Cortex of kidney (tissue), 1 donor: Measurements from ENCODE around the gene KLHL8.

Experiments used
- DNase-seq: peaks from one replicate; lab custom pipeline; 2025; lab: John Stamatoyannopoulos, UW

KLHL8 gene

DNA sequence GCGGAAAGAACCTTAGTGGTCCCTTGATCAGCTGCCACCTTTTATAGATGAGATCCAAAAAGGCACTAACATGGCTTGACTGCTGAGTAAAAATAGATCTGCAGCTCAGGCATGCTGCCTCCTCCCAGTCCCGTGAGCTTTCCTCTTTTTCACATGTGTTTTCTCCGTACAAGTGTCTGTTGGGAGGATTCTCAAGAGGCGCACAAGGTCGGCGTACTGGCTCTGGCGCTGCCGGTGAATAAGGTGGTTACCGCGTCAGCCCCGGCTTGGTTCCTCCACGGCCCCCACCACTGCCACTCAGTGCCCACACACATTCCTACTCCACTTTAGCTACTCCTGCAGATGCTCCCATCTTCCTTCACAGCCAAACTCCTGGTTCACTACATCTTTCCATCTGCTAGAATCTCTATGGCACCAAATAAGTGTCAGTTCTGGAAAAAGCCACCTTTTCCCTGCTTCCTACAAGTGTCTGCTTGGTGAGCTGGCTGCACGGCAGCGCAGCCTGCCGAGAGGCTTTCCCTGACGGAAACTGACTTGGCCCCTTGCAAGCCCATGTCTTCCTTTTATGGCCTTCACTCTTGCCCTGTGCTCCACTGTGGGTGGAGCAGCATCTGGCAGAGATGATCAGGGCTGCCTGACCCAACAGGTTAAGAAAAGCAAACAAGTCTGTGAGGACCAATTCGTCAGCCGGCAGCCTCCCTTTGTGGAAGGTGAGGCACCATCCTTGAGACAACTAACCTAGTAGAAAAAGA lies 99.8 kb downstream of the KLHL8 start:
- no peak for DNase-seq

DNA sequence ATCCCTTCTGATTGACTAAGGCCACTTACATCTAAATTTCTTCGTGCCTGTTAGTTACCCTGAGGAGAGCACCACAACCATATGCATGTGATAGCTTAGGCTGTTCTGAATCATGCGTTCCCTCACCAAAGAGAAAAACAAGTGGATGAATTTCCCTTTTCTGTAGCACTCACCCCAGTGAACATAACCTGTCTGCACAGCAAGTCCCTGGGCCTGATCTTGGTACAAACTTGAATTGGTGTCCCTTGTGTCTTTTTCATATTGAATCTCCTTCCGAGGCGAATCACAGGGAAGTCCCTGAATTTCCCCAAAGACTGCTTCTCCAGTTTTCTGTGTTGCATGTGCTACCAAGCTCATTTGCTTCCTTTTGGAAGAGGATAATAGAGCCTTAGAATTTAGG lies 100.4 kb downstream of the KLHL8 start:
- DNase-seq: no peak

DNA sequence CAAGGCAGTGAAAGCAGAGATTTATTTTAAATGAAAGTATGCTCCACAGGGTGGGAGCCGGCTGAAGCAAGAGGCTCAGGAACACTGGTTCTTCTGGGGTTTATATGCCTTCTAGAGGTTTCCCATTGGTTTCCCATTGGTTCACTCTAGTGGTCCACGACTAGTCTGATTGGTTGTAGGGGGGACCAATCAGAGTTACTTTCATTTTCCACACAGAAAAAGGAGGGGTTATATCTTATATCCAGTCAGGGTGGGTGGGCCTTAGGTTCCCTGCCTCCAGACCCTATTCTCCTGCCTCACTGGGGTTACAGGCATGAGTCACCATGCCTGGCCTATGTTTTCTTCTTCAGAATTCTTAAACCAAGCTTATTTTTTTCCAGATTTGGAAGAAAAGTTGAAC lies 101.6 kb downstream of the KLHL8 start:
- no peak for DNase-seq

DNA sequence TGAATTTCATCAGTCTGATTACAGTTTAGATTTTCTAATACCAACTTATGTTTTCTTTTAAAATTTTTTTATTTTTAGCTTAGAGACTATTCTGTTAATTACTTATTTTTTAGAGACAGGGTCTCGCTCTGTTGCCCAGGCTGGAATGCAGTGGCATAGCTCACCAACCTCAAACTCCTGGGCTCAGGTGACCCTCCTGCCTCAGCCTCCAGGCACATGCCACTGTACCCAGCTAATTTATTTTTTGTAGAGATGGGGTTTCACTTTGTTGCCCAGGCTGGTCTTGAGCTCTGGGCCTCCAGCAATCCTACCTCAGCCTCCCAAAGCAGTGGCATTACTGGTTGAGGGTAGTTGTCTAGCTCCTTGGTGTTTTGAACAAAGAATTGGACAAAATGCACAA lies 102.0 kb downstream of the KLHL8 start:
- no peak for DNase-seq

DNA sequence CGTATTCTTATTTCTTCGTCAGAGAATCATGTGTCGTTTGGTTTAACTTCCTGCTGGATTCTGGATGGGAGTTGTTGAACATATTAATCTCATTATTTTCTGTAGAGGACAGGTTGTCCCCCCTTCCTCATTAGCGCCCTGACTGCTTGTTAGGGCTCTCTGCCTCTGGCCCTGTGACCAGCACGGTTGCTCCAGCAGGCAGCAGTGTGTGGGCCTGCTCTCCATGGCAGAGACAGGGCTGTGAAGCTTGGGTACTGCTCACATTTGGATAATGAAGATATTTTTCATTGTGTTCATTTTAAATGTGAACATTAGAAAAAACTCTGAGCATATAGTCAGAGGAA lies 102.7 kb downstream of the KLHL8 start:
- DNase-seq: no peak

DNA sequence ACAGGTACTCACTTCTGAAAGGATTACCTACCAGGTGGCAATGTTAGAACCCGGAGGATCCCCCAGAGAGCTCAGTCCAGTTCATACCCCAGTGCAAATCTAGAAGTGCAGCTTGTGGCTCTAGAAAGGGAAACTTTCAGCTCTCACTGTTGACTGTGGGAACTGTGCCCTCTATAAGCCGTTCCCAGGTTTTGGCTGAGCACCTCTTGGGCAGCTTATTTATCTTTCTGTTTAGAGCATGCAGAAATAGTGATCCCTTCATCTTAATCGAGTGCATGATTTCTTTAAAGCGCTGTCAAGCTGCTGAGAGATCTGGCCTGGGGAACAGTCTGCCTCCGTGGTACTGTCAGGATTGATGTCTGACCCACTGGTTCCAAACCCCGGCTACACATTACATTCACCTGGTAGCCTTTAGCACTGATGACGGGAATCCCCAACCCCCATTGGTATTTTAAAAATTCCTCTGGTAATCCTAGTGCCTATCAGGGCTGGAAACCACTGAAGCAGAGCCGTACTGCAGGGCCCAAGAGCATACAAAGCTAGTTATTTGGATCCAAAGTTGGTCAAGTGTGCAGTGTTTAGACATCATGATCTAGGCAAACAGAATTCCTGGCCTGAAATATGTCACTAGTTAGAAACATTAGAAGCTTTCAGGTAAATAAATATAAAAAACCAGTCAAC lies 103.2 kb downstream of the KLHL8 start:
- DNase-seq: no peak

- DNase-seq: no peak
Measured at GRCh38 chr4:87116231-87116630, 104.2 kb downstream of the KLHL8 start.

DNA sequence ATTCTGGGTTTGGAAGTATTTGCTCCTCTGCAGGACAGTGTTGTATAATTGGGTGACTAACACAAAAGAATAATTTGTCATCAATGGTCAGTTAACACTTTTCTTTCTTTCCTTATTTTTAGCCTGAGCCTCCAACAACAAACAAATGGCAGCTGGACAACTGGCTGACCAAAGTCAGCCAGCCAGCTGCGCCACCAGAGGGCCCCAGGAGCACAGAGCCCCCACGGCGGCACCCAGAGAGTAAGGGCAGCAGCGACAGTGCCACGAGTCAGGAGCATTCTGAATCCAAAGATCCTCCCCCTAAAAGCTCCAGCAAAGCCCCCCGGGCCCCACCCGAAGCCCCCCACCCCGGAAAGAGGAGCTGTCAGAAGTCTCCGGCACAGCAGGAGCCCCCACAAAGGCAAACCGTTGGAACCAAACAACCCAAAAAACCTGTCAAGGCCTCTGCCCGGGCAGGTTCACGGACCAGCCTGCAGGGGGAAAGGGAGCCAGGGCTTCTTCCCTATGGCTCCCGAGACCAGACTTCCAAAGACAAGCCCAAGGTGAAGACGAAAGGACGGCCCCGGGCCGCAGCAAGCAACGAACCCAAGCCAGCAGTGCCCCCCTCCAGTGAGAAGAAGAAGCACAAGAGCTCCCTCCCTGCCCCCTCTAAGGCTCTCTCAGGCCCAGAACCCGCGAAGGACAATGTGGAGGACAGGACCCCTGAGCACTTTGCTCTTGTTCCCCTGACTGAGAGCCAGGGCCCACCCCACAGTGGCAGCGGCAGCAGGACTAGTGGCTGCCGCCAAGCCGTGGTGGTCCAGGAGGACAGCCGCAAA lies 106.0 kb downstream of the KLHL8 start:
- no peak for DNase-seq

- no peak for DNase-seq
Measured at GRCh38 chr4:87112063-87112462, 108.4 kb downstream of the KLHL8 start.
